HT-29 (cell line): ENCODE data around the gene TSSC4. TPM values are rescaled to one million over a fixed set of nuclear protein-coding genes. Genes with fewer than 3 reads are reported as not detected.
A peak's percentile ranks its signal among the peaks of the same experiment; 100 is the strongest.

Experiments
- DNase-seq: peaks from one replicate; pipeline ENCODE4 v3.0.0-alpha.2; 2015; ENCODE audit warnings: low spot score
- total RNA-seq: library from RNA; depleted of rRNA; stranded (reverse); fragments of >200 nt; shearing (Covaris generic); gene quantifications from 2 replicates; pipeline ENCODE4 v1.2.3, GENCODE V29; 2014

TSSC4 gene
- total RNA-seq, 1 experiment from 2014 or later: 114 TPM

- no peak for DNase-seq
Observed at GRCh38 chr11:2386591-2386990, 14.0 kb upstream of the TSSC4 start.

- DNase-seq: no peak
Observed at GRCh38 chr11:2387266-2387987, 13.1 kb upstream of the TSSC4 start.

- DNase-seq: no peak
Observed at GRCh38 chr11:2388431-2389376, 11.8 kb upstream of the TSSC4 start.

GRCh38 chr11:2389377-2390026, 11.0 kb upstream of the TSSC4 start:
- no peak for DNase-seq

- DNase-seq: no peak
Observed at GRCh38 chr11:2390091-2390724, 10.3 kb upstream of the TSSC4 start.

- DNase-seq: peak; percentile 38
Observed at GRCh38 chr11:2390725-2391151, 9.8 kb upstream of the TSSC4 start.

- no peak for DNase-seq
Observed at GRCh38 chr11:2391181-2391975, 9.2 kb upstream of the TSSC4 start.

- DNase-seq: no peak
Observed at GRCh38 chr11:2392241-2392959, 8.2 kb upstream of the TSSC4 start.

- DNase-seq: no peak
Observed at GRCh38 chr11:2393111-2393868, 7.3 kb upstream of the TSSC4 start.

GRCh38 chr11:2393941-2394817, 6.4 kb upstream of the TSSC4 start:
- DNase-seq: no peak

- no peak for DNase-seq
Observed at GRCh38 chr11:2394818-2395105, 5.8 kb upstream of the TSSC4 start.

- DNase-seq: no peak
Observed at GRCh38 chr11:2395211-2395730, 5.3 kb upstream of the TSSC4 start.

GRCh38 chr11:2395856-2396255, 4.7 kb upstream of the TSSC4 start:
- no peak for DNase-seq

- no peak for DNase-seq
Observed at GRCh38 chr11:2396471-2396870, 4.1 kb upstream of the TSSC4 start.

GRCh38 chr11:2397005-2397404, 3.5 kb upstream of the TSSC4 start:
- DNase-seq: no peak

- DNase-seq: no peak
Observed at GRCh38 chr11:2398664-2399355, 1.7 kb upstream of the TSSC4 start.

GRCh38 chr11:2399488-2400068, 972 bp upstream of the TSSC4 start:
- no peak for DNase-seq
